Dedifferentiated amniotic fluid mesenchymal stem cell (primary cell): ENCODE measurements around the gene BPIFB1.

ENCODE experiments used
- DNase-seq: peaks from one replicate; pipeline ENCODE4 v3.0.0-alpha.2; 2016; ENCODE audit errors: extremely low spot score

BPIFB1 gene

GRCh38 chr20:33323236-33323635 lies 40.2 kb downstream of the BPIFB1 start:
- no peak for DNase-seq

- DNase-seq, result no peak
Observed at GRCh38 chr20:33325350-33325749, 42.3 kb downstream of the BPIFB1 start.

- DNase-seq, result no peak
Observed at GRCh38 chr20:33328157-33329137, 45.4 kb downstream of the BPIFB1 start.

- DNase-seq, result no peak
Observed at GRCh38 chr20:33332905-33333456, 50.0 kb downstream of the BPIFB1 start.

- DNase-seq, result no peak
Observed at GRCh38 chr20:33333616-33334015, 50.6 kb downstream of the BPIFB1 start.

GRCh38 chr20:33334111-33334510 lies 51.1 kb downstream of the BPIFB1 start:
- DNase-seq, result no peak

GRCh38 chr20:33336375-33336774 lies 53.4 kb downstream of the BPIFB1 start:
- DNase-seq, result no peak

- no peak for DNase-seq
Observed at GRCh38 chr20:33337119-33337518, 54.1 kb downstream of the BPIFB1 start.

GRCh38 chr20:33337531-33338165 lies 54.6 kb downstream of the BPIFB1 start:
- DNase-seq, result no peak

GRCh38 chr20:33338467-33339258 lies 55.6 kb downstream of the BPIFB1 start:
- DNase-seq, result no peak

GRCh38 chr20:33339515-33340058 lies 56.6 kb downstream of the BPIFB1 start:
- no peak for DNase-seq

GRCh38 chr20:33343521-33343920 lies 60.5 kb downstream of the BPIFB1 start:
- no peak for DNase-seq

GRCh38 chr20:33345342-33345741 lies 62.3 kb downstream of the BPIFB1 start:
- DNase-seq, result no peak

- DNase-seq, result no peak
Observed at GRCh38 chr20:33348136-33348937, 65.3 kb downstream of the BPIFB1 start.

GRCh38 chr20:33349493-33349892 lies 66.5 kb downstream of the BPIFB1 start:
- DNase-seq, result no peak

- no peak for DNase-seq
Observed at GRCh38 chr20:33351696-33352095, 68.7 kb downstream of the BPIFB1 start.

- no peak for DNase-seq
Observed at GRCh38 chr20:33352258-33353012, 69.4 kb downstream of the BPIFB1 start.

- no peak for DNase-seq
Observed at GRCh38 chr20:33353013-33353402, 70.0 kb downstream of the BPIFB1 start.
